HepG2 (cell line): ENCODE measurements around the gene CYTH1. TPM values are rescaled to one million over a fixed set of nuclear protein-coding genes. Genes with fewer than 3 reads are reported as not detected.

Experiments used
- CAMTA2 ChIP-seq: sonication (generic); formaldehyde crosslinking; IDR thresholded peaks from 2 replicates; pipeline ENCODE4 v1.4.0; 2020; ENCODE audit warnings: mild to moderate bottlenecking, missing genetic modification reagents, borderline replicate concordance
- CEBPZ ChIP-seq: IDR thresholded peaks from 2 replicates; pipeline ENCODE4 v1.6.1; 2012; ENCODE audit warnings: low read length, improper control_type of control experiment
- FOXK2 ChIP-seq: fragments of 450-650 bp; IDR thresholded peaks from 2 replicates; pipeline ENCODE4 v1.6.1; 2016
- MYPOP ChIP-seq: sonication (generic); formaldehyde crosslinking; IDR thresholded peaks from 2 replicates; pipeline ENCODE4 v1.8.1; 2023; ENCODE audit warnings: mild to moderate bottlenecking, moderate library complexity, missing genetic modification reagents
- SRSF9 ChIP-seq: fragments of 200-400 bp; formaldehyde crosslinking; IDR thresholded peaks from 2 replicates; pipeline ENCODE4 v1.6.1; 2018; ENCODE audit warnings: borderline replicate concordance, mild to moderate bottlenecking, low read depth, low read length; ENCODE audit not compliant: insufficient read depth, poor library complexity, severe bottlenecking
- TARDBP ChIP-seq: sonication (generic); formaldehyde crosslinking; IDR thresholded peaks from 2 replicates; pipeline ENCODE4 v1.8.0; 2022; ENCODE audit warnings: mild to moderate bottlenecking, missing genetic modification reagents
- YEATS2 ChIP-seq: sonication (generic); formaldehyde crosslinking; IDR thresholded peaks from 2 replicates; pipeline ENCODE4 v1.4.0; 2020; ENCODE audit warnings: missing genetic modification reagents, borderline replicate concordance
- ZFY ChIP-seq: sonication (generic); formaldehyde crosslinking; IDR thresholded peaks from 2 replicates; pipeline ENCODE4 v1.4.0; 2020; ENCODE audit warnings: missing genetic modification reagents
- ZNF253 ChIP-seq: sonication (generic); formaldehyde crosslinking; IDR thresholded peaks from 2 replicates; pipeline ENCODE4 v1.8.0; 2022; ENCODE audit warnings: mild to moderate bottlenecking, missing genetic modification reagents, borderline replicate concordance
- ZNF343 ChIP-seq: sonication (generic); formaldehyde crosslinking; IDR thresholded peaks from 2 replicates; pipeline ENCODE4 v1.4.0; 2020; ENCODE audit warnings: mild to moderate bottlenecking, missing genetic modification reagents
- ZNF407 ChIP-seq: sonication (generic); formaldehyde crosslinking; IDR thresholded peaks from one replicate; pipeline ENCODE4 v1.5.1; 2020; ENCODE audit warnings: mild to moderate bottlenecking, missing genetic modification reagents; ENCODE audit errors: not compliant biosample characterization
- ZNF414 ChIP-seq: sonication (generic); formaldehyde crosslinking; IDR thresholded peaks from 2 replicates; pipeline ENCODE4 v1.5.0; 2020; ENCODE audit warnings: missing genetic modification reagents
- ZNF775 ChIP-seq: sonication (generic); formaldehyde crosslinking; IDR thresholded peaks from 2 replicates; pipeline ENCODE4 v1.4.0; 2020; ENCODE audit warnings: missing genetic modification reagents, mild to moderate bottlenecking, moderate library complexity, borderline replicate concordance
- polyA plus RNA-seq, 8 experiments: library from polyadenylated mRNA; depleted of rRNA in 3 of 8; stranded (reverse) in 7 of 8; unstranded in 1 of 8; fragments of >200 nt; fragmentation: Illumina TruSeq in 4 of 8; extraction: Trizol in 4 of 8; gene quantifications; 2 replicates each; pipeline versions ENCODE4 v1.2.1 to v1.2.3, GENCODE V29; 2011 to 2016; ENCODE audit warnings: low read depth in 4 of 8, missing spikeins in 1 of 8, mixed read lengths in 1 of 8; ENCODE audit not compliant: insufficient read depth in 1 of 8
- total RNA-seq, 5 experiments: library from RNA; depleted of rRNA; stranded (reverse); fragments of >200 nt; fragmentation: Illumina TruSeq; extraction: Trizol; gene quantifications; 2 replicates each; pipeline ENCODE4 v1.2.3, GENCODE V29; 2016; ENCODE audit warnings: low read depth in 1 of 5

CYTH1 gene
- total and polyA plus RNA-seq, 2 of the 13 experiments (the other 11 are each of a cell fraction or from before 2014, with no cell fraction given), result 20.1 to 48.9 TPM

- TF ChIP-seq MYPOP (CRISPR knock-in tag) (peak; percentile 55; the same call in 1 of the 2 replicates), ZFY (CRISPR knock-in tag) (no peak), CEBPZ (no peak), ZNF414 (CRISPR knock-in tag) (0 out of 2 replicates have a peak, but pooled peaks have one; percentile 62), YEATS2 (peak; percentile 65; the same call in 1 of the 2 replicates), ZNF407 (no peak), ZNF775 (no peak), TARDBP (CRISPR knock-in tag) (peak; percentile 89), CAMTA2 (CRISPR knock-in tag) (no peak), SRSF9 (no peak), ZNF253 (CRISPR knock-in tag) (no peak), ZNF343 (CRISPR knock-in tag) (no peak), FOXK2 (no peak)
These were observed 73.5 kb downstream of the CYTH1 start (continued) for GRCh38 chr17:78708510-78708973.
